ENCODE data around the gene RANGAP1. TPM values are rescaled to one million over a fixed set of nuclear protein-coding genes. Genes with fewer than 3 reads are reported as not detected.

RANGAP1 gene
- total and polyA plus RNA-seq, 2 of the 13 experiments (the other 11 are each of a cell fraction or from before 2014, with no cell fraction given), result 51.8 to 83.9 TPM

- TF ChIP-seq ATF6 (CRISPR knock-in tag; conservative IDR thresholded peaks at IDR 0.05) (no peak), TFAP4 (IDR thresholded peaks at IDR 0.05; ENCODE audit: borderline replicate concordance, low read depth) (peak; percentile 9; the same call in 1 of the 2 replicates), ZNF605 (CRISPR knock-in tag; IDR thresholded peaks at IDR 0.05) (peak; percentile 67; the same call in 1 of the 2 replicates), ZNF546 (CRISPR knock-in tag; conservative IDR thresholded peaks at IDR 0.05) (no peak), MYPOP (CRISPR knock-in tag; IDR thresholded peaks at IDR 0.05) (no peak), ZNF879 (CRISPR knock-in tag; IDR thresholded peaks at IDR 0.05) (no peak), RBFOX2 (IDR thresholded peaks at IDR 0.05; ENCODE audit: low read depth, low read length) (peak; percentile 90), HNRNPUL1 (IDR thresholded peaks at IDR 0.05; ENCODE audit: low read depth, low read length) (no peak), ZFP90 (CRISPR knock-in tag; IDR thresholded peaks at IDR 0.05; ENCODE audit: borderline replicate concordance) (no peak; the same call in 1 of the 2 replicates), MTERF4 (CRISPR knock-in tag; IDR thresholded peaks at IDR 0.05) (no peak), ZNF768 (CRISPR knock-in tag; IDR thresholded peaks at IDR 0.05) (no peak), MIER3 (CRISPR knock-in tag; IDR thresholded peaks at IDR 0.05; ENCODE audit: borderline replicate concordance) (peak; percentile 22; the same call in 1 of the 2 replicates)
- TF ChIP-seq, protein P1, sequence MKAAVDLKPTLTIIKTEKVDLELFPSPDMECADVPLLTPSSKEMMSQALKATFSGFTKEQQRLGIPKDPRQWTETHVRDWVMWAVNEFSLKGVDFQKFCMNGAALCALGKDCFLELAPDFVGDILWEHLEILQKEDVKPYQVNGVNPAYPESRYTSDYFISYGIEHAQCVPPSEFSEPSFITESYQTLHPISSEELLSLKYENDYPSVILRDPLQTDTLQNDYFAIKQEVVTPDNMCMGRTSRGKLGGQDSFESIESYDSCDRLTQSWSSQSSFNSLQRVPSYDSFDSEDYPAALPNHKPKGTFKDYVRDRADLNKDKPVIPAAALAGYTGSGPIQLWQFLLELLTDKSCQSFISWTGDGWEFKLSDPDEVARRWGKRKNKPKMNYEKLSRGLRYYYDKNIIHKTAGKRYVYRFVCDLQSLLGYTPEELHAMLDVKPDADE (CRISPR knock-in tag; IDR thresholded peaks at IDR 0.05), result no peak
- TF ChIP-seq, protein P2, sequence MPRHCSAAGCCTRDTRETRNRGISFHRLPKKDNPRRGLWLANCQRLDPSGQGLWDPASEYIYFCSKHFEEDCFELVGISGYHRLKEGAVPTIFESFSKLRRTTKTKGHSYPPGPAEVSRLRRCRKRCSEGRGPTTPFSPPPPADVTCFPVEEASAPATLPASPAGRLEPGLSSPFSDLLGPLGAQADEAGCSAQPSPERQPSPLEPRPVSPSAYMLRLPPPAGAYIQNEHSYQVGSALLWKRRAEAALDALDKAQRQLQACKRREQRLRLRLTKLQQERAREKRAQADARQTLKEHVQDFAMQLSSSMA (CRISPR knock-in tag; IDR thresholded peaks at IDR 0.05), result no peak
- TF ChIP-seq, protein P3, sequence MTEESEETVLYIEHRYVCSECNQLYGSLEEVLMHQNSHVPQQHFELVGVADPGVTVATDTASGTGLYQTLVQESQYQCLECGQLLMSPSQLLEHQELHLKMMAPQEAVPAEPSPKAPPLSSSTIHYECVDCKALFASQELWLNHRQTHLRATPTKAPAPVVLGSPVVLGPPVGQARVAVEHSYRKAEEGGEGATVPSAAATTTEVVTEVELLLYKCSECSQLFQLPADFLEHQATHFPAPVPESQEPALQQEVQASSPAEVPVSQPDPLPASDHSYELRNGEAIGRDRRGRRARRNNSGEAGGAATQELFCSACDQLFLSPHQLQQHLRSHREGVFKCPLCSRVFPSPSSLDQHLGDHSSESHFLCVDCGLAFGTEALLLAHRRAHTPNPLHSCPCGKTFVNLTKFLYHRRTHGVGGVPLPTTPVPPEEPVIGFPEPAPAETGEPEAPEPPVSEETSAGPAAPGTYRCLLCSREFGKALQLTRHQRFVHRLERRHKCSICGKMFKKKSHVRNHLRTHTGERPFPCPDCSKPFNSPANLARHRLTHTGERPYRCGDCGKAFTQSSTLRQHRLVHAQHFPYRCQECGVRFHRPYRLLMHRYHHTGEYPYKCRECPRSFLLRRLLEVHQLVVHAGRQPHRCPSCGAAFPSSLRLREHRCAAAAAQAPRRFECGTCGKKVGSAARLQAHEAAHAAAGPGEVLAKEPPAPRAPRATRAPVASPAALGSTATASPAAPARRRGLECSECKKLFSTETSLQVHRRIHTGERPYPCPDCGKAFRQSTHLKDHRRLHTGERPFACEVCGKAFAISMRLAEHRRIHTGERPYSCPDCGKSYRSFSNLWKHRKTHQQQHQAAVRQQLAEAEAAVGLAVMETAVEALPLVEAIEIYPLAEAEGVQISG (CRISPR knock-in tag; IDR thresholded peaks at IDR 0.05), result peak; percentile 78
- TF ChIP-seq, protein P4, sequence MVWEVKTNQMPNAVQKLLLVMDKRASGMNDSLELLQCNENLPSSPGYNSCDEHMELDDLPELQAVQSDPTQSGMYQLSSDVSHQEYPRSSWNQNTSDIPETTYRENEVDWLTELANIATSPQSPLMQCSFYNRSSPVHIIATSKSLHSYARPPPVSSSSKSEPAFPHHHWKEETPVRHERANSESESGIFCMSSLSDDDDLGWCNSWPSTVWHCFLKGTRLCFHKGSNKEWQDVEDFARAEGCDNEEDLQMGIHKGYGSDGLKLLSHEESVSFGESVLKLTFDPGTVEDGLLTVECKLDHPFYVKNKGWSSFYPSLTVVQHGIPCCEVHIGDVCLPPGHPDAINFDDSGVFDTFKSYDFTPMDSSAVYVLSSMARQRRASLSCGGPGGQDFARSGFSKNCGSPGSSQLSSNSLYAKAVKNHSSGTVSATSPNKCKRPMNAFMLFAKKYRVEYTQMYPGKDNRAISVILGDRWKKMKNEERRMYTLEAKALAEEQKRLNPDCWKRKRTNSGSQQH (CRISPR knock-in tag; IDR thresholded peaks at IDR 0.05; ENCODE audit: low read depth), result 0 out of 2 replicates have a peak, but pooled peaks have one; percentile 29
Measured at GRCh38 chr22:41301085-41302020, 15.4 kb upstream of the RANGAP1 start, which contains the start of gene ZC3H7B (continued).
